Karpas-422 (cell line): ENCODE results near the gene ZNF501. TPM values are rescaled to one million over a fixed set of nuclear protein-coding genes. Genes with fewer than 3 reads are reported as not detected.

ENCODE experiments used
- DNase-seq: peaks from one replicate; pipeline ENCODE4 v3.0.0-alpha.2; 2015
- H2AFZ ChIP-seq: fragments of 200-600 bp; sonication (generic); 2 replicates; pipeline ENCODE4 v1.6.1; 2014; ENCODE audit warnings: antibody characterized with exemption, low read length, mixed read lengths
- H3K27ac ChIP-seq: fragments of 200-600 bp; sonication (generic); 2 replicates; pipeline ENCODE4 v1.5.1; 2014; ENCODE audit warnings: mild to moderate bottlenecking, low read length, moderate library complexity
- H3K27me3 ChIP-seq: fragments of 200-600 bp; sonication (generic); 2 replicates; pipeline ENCODE4 v1.6.1; 2014; ENCODE audit warnings: low read length, mixed read lengths
- H3K36me3 ChIP-seq: fragments of 200-600 bp; sonication (generic); 2 replicates; pipeline ENCODE4 v1.6.1; 2014; ENCODE audit warnings: low read length, mixed read lengths; ENCODE audit not compliant: insufficient read depth
- H3K4me1 ChIP-seq: fragments of 200-600 bp; sonication (generic); 2 replicates; pipeline ENCODE4 v1.6.1; 2014; ENCODE audit warnings: mild to moderate bottlenecking, low read length, mixed read lengths
- H3K4me2 ChIP-seq: fragments of 200-600 bp; sonication (generic); 2 replicates; pipeline ENCODE4 v1.6.1; 2014; ENCODE audit warnings: low read length, low read depth, mild to moderate bottlenecking; ENCODE audit not compliant: poor library complexity, severe bottlenecking
- H3K4me3 ChIP-seq: fragments of 200-600 bp; sonication (generic); 2 replicates; pipeline ENCODE4 v1.5.1; 2014; ENCODE audit warnings: mild to moderate bottlenecking, antibody characterized with exemption, low read length, mixed read lengths
- H3K79me2 ChIP-seq: fragments of 200-600 bp; sonication (generic); 2 replicates; pipeline ENCODE4 v1.6.1; 2014; ENCODE audit warnings: mild to moderate bottlenecking, low read length, mixed read lengths
- H3K9ac ChIP-seq: fragments of 200-600 bp; sonication (generic); 2 replicates; pipeline ENCODE4 v1.6.0; 2014; ENCODE audit warnings: low read length
- H3K9me2 ChIP-seq: fragments of 200-600 bp; sonication (generic), shearing (Covaris generic); replicated peaks from 2 replicates; pipeline ENCODE4 v1.6.0; 2014; ENCODE audit warnings: mild to moderate bottlenecking, low read length, moderate library complexity; ENCODE audit not compliant: insufficient read depth
- H3K9me3 ChIP-seq: fragments of 300-700, 200-600 bp; sonication (generic); 2 replicates; pipeline ENCODE4 v1.6.1; 2014; ENCODE audit warnings: low read length, mixed read lengths
- H4K20me1 ChIP-seq: fragments of 200-600 bp; sonication (generic); 2 replicates; pipeline ENCODE4 v1.6.1; 2014; ENCODE audit warnings: mild to moderate bottlenecking, antibody characterized with exemption, low read length, low read depth; ENCODE audit not compliant: insufficient read depth
- total RNA-seq: library from RNA; depleted of rRNA; stranded (reverse); fragments of >200 nt; shearing (Covaris generic); gene quantifications from 2 replicates; pipeline ENCODE4 v1.2.3, GENCODE V29; 2014; ENCODE audit warnings: low replicate concordance; rRNA removed

The ZNF501 gene
- total RNA-seq, 1 experiment from 2014 or later = 8.8 TPM

DNA sequence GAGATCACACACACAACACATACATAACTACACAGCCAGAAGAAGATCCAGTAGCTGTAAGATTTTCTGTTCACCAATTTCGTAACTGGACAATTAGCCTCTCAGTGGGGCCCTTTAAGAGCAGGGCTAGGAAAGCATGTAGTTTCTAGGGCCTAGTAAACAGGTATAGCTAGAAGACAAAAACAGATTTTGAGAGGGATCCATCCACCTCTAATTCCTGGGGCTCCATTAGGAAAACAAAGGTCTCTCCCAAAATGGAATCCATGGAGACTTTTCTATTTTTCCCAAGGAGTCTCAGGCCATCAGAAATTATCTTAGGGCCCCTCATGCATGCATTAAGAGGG lies 42.6 kb downstream of the ZNF501 start:
- Histone ChIP-seq H3K4me3 (no peak overlapping the region), H3K9ac (no peak overlapping the region), H3K9me3 (peaks cover 8% of the 10 kb centered on the region), H3K4me2 (no peak overlapping the region), H3K9me2 (no peaks in the 10 kb centered on the region), H3K27me3 (no peaks in the 10 kb centered on the region), H3K79me2 (peaks cover 78% of the 10 kb centered on the region), H2AFZ (no peak overlapping the region), H3K27ac (no peak overlapping the region), H4K20me1 (no peaks in the 10 kb centered on the region), H3K36me3 (peaks cover 58% of the 10 kb centered on the region), H3K4me1 (peaks cover 8% of the 10 kb centered on the region)
- no peak for DNase-seq

DNA sequence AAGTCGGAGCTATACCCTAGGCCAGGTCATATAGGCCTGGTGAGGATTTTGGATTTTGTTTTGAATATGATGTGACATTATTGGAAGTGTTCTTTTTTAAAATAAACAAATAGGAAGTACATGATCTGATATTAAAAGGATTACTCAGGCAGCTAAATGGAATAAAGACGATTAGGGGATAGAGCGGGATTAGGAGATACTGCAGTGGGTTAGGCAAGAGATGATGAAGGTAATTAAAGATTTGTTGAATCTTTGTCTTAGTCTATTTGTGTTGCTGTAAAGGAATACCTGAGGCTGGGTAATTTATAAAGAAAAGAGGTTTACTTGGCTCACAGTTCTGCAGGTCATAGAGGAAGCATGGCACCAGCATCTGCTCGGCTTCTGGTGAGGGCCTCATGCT lies 53.5 kb downstream of the ZNF501 start:
- peaks cover 69% of the 10 kb centered on the region for H3K36me3 ChIP-seq

More for the DNA sequence above, 53.5 kb downstream of the ZNF501 start:
- no peaks in the 10 kb centered on the region for H4K20me1 ChIP-seq
- no peaks in the 10 kb centered on the region for H3K9me3 ChIP-seq
- peaks cover 17% of the 10 kb centered on the region for H3K79me2 ChIP-seq
- H3K4me3 ChIP-seq = no peak overlapping the region
- no peak overlapping the region for H3K4me2 ChIP-seq
- no peaks in the 10 kb centered on the region for H3K9me2 ChIP-seq
- no peaks in the 10 kb centered on the region for H3K27me3 ChIP-seq
- no peak overlapping the region for H3K9ac ChIP-seq
- no peak for DNase-seq
- H3K4me1 ChIP-seq = no peaks in the 10 kb centered on the region
- no peak overlapping the region for H2AFZ ChIP-seq
- no peak overlapping the region for H3K27ac ChIP-seq

Other genes starting within 250 kb of the ZNF501 start
- gene ZKSCAN7, start 174.4 kb upstream of the ZNF501 start, total RNA-seq = 7.3 and 13.7 TPM in 2 replicates
- gene ZNF660, start 144.7 kb upstream of the ZNF501 start, total RNA-seq = 5.4 and 11.1 TPM in 2 replicates
- 11.7 and 12.5 TPM in 2 replicates for gene ZNF197, start 104.6 kb upstream of the ZNF501 start, total RNA-seq
- 7.0 and 7.2 TPM in 2 replicates for gene ZNF35, start 80.9 kb upstream of the ZNF501 start, total RNA-seq
- gene ZNF502, start 17.0 kb upstream of the ZNF501 start, total RNA-seq = not detected in 2 replicates
- 13.2 and 28.8 TPM in 2 replicates for gene KIAA1143, start 32.0 kb downstream of the ZNF501 start, total RNA-seq
- gene KIF15, start 32.2 kb downstream of the ZNF501 start, total RNA-seq = 15.2 and 27.1 TPM in 2 replicates
- 19.2 and 42.1 TPM in 2 replicates for gene TMEM42, start 132.3 kb downstream of the ZNF501 start, total RNA-seq
- gene TGM4, start 145.0 kb downstream of the ZNF501 start, total RNA-seq = not detected in 2 replicates
- gene ZDHHC3, start 246.5 kb downstream of the ZNF501 start, total RNA-seq = 70.9 and 93.4 TPM in 2 replicates
- 67.1 and 78.6 TPM in 2 replicates for gene EXOSC7, start 246.6 kb downstream of the ZNF501 start, total RNA-seq